ENCODE measurements around the gene EHBP1.

Gene EHBP1

DNA sequence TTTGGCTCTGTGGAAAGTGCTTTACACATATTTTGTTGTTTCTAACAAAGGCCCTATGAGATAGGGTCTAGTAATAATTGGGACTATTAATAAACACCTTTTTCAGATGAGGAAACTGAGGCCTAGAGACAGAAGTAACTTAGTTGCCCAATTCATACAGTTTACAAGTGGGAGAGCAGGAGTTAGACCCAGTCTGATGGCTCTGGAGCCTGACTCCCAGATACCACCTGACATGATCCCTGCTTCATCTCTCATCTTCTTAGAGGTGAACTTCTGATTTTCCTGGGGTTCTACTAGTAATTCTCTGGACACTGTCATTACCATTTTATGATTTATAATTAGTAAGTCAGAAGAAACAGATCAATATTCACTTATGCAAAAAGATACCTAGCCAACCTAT is 296.1 kb downstream of the EHBP1 start:
- TF ChIP-seq CTCF (IDR thresholded peaks at IDR 0.05; ENCODE audit: borderline replicate concordance, control extremely low read depth, extremely low read depth, insufficient read depth, missing control alignments): no peak
- in situ Hi-C loops (cut with MboI; ENCODE audit: low sequenced_read_pairs, unreplicated experiment): no loop called here
- DNase-seq (ENCODE audit: low spot score): no peak

DNA sequence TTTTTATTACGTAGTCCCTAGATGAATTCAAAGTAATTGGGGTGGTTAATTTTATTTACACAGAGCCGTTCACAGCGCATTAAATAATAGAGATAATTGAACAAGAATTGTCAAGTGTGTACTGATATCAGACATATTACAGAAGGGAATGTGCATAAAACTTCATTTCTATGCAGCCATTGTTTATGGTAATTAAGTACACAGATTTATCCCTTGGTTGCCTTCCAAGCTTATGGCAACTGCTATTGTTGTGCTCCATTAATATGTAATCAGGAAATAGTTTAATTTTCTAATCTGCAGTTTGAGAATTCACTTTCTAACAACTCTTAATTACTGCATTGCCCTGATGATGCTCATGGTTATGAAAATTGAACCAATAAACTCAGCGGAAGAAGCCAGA is 297.8 kb downstream of the EHBP1 start:
- in situ Hi-C loops (cut with MboI; ENCODE audit: low sequenced_read_pairs, unreplicated experiment): no loop called here
- DNase-seq (ENCODE audit: low spot score): no peak
- no peak for TF ChIP-seq CTCF (IDR thresholded peaks at IDR 0.05; ENCODE audit: borderline replicate concordance, control extremely low read depth, extremely low read depth, insufficient read depth, missing control alignments)

DNA sequence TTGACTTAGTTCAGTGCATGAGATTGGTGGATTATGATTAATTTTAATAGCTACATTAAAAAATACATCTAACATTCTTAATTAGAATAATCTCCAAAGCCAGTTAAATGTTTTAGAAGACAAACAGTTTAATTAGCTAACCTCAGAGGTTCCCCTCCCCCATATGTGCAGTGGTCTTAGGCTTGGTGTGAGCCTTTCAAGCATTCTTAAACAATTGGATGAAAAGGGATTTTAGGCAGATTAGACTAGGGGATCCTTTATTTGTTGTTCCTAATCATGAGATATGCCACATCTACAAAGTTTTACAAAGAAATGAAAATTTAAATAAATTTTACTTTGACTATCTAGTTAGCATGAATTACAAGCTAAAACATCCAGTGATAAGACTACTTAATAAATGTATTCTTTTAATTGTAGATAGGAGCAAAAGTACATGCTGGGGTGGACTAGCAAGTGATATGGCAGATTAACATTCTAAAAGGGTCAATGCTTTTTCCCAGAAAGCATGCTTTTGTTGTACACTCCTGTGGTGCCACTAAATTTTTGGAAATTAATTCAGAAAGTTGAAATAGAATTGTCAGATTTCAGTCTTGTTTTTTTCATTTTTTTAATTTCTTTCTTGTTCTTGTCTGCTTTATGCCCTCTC is 302.4 kb downstream of the EHBP1 start:
- no peak for TF ChIP-seq CTCF (IDR thresholded peaks at IDR 0.05; ENCODE audit: borderline replicate concordance, control extremely low read depth, extremely low read depth, insufficient read depth, missing control alignments)

GRCh38 chr2:63008838-63009237 is 303.3 kb downstream of the EHBP1 start:
- no peak for TF ChIP-seq CTCF (IDR thresholded peaks at IDR 0.05; ENCODE audit: borderline replicate concordance, control extremely low read depth, extremely low read depth, insufficient read depth, missing control alignments)
- in situ Hi-C loops (cut with MboI; ENCODE audit: low sequenced_read_pairs, unreplicated experiment): no loop called here

More for the DNA sequence above, 302.4 kb downstream of the EHBP1 start:
- DNase-seq (ENCODE audit: low spot score): no peak
- in situ Hi-C loops (cut with MboI; ENCODE audit: low sequenced_read_pairs, unreplicated experiment): no loop called here

GRCh38 chr2:63009490-63009889 is 304.0 kb downstream of the EHBP1 start:
- no peak for DNase-seq (ENCODE audit: low spot score)
- in situ Hi-C loops (cut with MboI; ENCODE audit: low sequenced_read_pairs, unreplicated experiment): no loop called here
- no peak for TF ChIP-seq CTCF (IDR thresholded peaks at IDR 0.05; ENCODE audit: borderline replicate concordance, control extremely low read depth, extremely low read depth, insufficient read depth, missing control alignments)

More at GRCh38 chr2:63008838-63009237, 303.3 kb downstream of the EHBP1 start:
- no peak for DNase-seq (ENCODE audit: low spot score)

GRCh38 chr2:63012541-63012940 is 307.0 kb downstream of the EHBP1 start:
- no peak for DNase-seq (ENCODE audit: low spot score)
- in situ Hi-C loops (cut with MboI; ENCODE audit: low sequenced_read_pairs, unreplicated experiment): no loop called here
- TF ChIP-seq CTCF (IDR thresholded peaks at IDR 0.05; ENCODE audit: borderline replicate concordance, control extremely low read depth, extremely low read depth, insufficient read depth, missing control alignments): no peak

Measured in GM13976 (cell line).